HepG2 (cell line): Measurements from ENCODE around the gene IGBP1.

Experiments
- BCL6 ChIP-seq: IDR thresholded peaks from 2 replicates; pipeline ENCODE4 v1.6.1; 2016; ENCODE audit warnings: missing genetic modification reagents, missing compliant biosample characterization
- HDAC6 ChIP-seq: fragments of 200-600 bp; sonication (generic); IDR thresholded peaks from 2 replicates; pipeline ENCODE4 v1.7.0; 2017; ENCODE audit warnings: mild to moderate bottlenecking, antibody characterized with exemption, low read length, low read depth
- RCOR2 ChIP-seq: IDR thresholded peaks from 2 replicates; pipeline ENCODE4 v1.6.1; 2016; ENCODE audit warnings: missing biosample characterization, missing genetic modification reagents
- TF ChIP-seq, protein P1 (sequence below): sonication (generic); formaldehyde crosslinking; IDR thresholded peaks from 2 replicates; pipeline ENCODE4 v1.5.0; 2020; ENCODE audit warnings: mild to moderate bottlenecking, missing genetic modification reagents, borderline replicate concordance
- TF ChIP-seq, protein P2 (sequence below): sonication (generic); formaldehyde crosslinking; IDR thresholded peaks from 2 replicates; pipeline ENCODE4 v1.8.1; 2023; ENCODE audit warnings: mild to moderate bottlenecking, moderate library complexity, missing genetic modification reagents
- TF ChIP-seq, protein P3 (sequence below), 2 experiments: sonication (generic) in 1 of 2; formaldehyde crosslinking in 1 of 2; IDR thresholded peaks; 2 replicates each; pipeline versions ENCODE4 v1.4.0 to v1.6.1; 2018 to 2020; ENCODE audit warnings: missing genetic modification reagents in 2 of 2, borderline replicate concordance in 1 of 2, low read depth in 1 of 2, mild to moderate bottlenecking in 1 of 2, missing biosample characterization in 1 of 2
- TF ChIP-seq, protein P4 (sequence below): IDR thresholded peaks from 2 replicates; pipeline ENCODE4 v1.6.1; 2016; ENCODE audit warnings: low read depth, borderline replicate concordance
- TF ChIP-seq, protein P5 (sequence below), 2 experiments: IDR thresholded peaks; 2 replicates each; pipeline ENCODE4 v1.6.1; 2011 to 2012; ENCODE audit warnings: low read length in 2 of 2, borderline replicate concordance in 1 of 2, low read depth in 1 of 2, mild to moderate bottlenecking in 1 of 2, moderate library complexity in 1 of 2
- TF ChIP-seq, protein P6 (sequence below): sonication (generic); formaldehyde crosslinking; IDR thresholded peaks from 2 replicates; pipeline ENCODE4 v1.5.0; 2020; ENCODE audit warnings: mild to moderate bottlenecking, missing genetic modification reagents, moderate library complexity

DNA sequence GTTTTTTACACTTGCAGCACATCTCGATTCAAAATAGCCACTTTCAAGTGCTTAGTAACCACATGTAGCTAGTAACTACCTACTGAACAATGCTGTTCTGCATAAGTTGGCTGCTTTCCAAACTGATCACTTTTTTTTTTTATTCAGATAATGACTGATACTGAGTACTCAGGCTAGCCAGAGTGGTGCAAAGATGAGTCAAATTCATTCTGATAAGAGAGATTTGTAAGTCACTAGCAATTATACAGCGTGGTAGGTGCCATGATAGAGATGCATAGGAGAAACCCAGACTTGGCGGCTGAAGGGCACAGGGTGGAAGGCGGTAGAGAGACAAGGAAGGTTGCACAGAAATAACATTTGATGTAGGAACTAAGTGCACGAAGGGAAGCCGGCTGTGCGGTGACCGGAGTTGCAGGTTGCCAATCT is 357 bp upstream of the IGBP1 start:
- TF ChIP-seq, protein P1, sequence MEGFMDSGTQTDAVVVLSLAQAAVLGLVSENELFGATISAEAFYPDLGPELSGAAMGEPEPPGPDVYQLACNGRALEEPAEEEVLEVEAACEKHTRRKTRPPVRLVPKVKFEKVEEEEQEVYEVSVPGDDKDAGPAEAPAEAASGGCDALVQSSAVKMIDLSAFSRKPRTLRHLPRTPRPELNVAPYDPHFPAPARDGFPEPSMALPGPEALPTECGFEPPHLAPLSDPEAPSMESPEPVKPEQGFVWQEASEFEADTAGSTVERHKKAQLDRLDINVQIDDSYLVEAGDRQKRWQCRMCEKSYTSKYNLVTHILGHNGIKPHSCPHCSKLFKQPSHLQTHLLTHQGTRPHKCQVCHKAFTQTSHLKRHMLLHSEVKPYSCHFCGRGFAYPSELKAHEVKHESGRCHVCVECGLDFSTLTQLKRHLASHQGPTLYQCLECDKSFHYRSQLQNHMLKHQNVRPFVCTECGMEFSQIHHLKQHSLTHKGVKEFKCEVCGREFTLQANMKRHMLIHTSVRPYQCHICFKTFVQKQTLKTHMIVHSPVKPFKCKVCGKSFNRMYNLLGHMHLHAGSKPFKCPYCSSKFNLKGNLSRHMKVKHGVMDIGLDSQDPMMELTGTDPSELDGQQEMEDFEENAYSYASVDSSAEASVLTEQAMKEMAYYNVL (CRISPR knock-in tag), result no peak
- TF ChIP-seq, protein P2, sequence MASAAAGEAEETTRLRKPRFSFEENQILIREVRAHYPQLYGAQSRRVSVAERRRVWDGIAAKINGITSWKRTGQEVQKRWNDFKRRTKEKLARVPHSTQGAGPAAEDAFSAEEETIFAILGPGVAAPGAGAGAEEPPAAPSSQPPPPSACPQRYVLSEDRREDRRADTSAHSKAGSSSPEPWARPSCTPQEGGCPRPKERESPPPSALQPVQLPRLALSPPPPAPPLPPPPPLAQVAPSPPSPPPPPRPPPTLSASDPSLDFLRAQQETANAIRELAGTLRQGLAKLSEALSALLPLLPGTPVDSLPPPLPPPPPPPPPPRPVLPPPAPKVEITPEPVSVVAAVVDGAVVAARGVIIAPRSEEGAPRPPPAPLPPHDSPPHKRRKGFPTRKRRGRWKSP (CRISPR knock-in tag), result no peak
- TF ChIP-seq RCOR2 (CRISPR knock-in tag), result no peak
- no peak for TF ChIP-seq HDAC6
- TF ChIP-seq, protein P3, sequence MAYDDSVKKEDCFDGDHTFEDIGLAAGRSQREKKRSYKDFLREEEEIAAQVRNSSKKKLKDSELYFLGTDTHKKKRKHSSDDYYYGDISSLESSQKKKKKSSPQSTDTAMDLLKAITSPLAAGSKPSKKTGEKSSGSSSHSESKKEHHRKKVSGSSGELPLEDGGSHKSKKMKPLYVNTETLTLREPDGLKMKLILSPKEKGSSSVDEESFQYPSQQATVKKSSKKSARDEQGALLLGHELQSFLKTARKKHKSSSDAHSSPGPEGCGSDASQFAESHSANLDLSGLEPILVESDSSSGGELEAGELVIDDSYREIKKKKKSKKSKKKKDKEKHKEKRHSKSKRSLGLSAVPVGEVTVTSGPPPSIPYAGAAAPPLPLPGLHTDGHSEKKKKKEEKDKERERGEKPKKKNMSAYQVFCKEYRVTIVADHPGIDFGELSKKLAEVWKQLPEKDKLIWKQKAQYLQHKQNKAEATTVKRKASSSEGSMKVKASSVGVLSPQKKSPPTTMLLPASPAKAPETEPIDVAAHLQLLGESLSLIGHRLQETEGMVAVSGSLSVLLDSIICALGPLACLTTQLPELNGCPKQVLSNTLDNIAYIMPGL (CRISPR knock-in tag; IDR thresholded peaks at IDR 0.05; ENCODE audit: borderline replicate concordance in 1 of 2, low read depth in 1 of 2), result no peak
- TF ChIP-seq, protein P4, sequence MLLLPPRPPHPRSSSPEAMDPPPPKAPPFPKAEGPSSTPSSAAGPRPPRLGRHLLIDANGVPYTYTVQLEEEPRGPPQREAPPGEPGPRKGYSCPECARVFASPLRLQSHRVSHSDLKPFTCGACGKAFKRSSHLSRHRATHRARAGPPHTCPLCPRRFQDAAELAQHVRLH (CRISPR knock-in tag), result no peak
- no peak for TF ChIP-seq BCL6 (CRISPR knock-in tag)
- TF ChIP-seq, protein P5, sequence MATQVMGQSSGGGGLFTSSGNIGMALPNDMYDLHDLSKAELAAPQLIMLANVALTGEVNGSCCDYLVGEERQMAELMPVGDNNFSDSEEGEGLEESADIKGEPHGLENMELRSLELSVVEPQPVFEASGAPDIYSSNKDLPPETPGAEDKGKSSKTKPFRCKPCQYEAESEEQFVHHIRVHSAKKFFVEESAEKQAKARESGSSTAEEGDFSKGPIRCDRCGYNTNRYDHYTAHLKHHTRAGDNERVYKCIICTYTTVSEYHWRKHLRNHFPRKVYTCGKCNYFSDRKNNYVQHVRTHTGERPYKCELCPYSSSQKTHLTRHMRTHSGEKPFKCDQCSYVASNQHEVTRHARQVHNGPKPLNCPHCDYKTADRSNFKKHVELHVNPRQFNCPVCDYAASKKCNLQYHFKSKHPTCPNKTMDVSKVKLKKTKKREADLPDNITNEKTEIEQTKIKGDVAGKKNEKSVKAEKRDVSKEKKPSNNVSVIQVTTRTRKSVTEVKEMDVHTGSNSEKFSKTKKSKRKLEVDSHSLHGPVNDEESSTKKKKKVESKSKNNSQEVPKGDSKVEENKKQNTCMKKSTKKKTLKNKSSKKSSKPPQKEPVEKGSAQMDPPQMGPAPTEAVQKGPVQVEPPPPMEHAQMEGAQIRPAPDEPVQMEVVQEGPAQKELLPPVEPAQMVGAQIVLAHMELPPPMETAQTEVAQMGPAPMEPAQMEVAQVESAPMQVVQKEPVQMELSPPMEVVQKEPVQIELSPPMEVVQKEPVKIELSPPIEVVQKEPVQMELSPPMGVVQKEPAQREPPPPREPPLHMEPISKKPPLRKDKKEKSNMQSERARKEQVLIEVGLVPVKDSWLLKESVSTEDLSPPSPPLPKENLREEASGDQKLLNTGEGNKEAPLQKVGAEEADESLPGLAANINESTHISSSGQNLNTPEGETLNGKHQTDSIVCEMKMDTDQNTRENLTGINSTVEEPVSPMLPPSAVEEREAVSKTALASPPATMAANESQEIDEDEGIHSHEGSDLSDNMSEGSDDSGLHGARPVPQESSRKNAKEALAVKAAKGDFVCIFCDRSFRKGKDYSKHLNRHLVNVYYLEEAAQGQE (IDR thresholded peaks at IDR 0.05; ENCODE audit: borderline replicate concordance in 1 of 2, low read depth in 1 of 2, low read length in 2 of 2), result no peak
- TF ChIP-seq, protein P6, sequence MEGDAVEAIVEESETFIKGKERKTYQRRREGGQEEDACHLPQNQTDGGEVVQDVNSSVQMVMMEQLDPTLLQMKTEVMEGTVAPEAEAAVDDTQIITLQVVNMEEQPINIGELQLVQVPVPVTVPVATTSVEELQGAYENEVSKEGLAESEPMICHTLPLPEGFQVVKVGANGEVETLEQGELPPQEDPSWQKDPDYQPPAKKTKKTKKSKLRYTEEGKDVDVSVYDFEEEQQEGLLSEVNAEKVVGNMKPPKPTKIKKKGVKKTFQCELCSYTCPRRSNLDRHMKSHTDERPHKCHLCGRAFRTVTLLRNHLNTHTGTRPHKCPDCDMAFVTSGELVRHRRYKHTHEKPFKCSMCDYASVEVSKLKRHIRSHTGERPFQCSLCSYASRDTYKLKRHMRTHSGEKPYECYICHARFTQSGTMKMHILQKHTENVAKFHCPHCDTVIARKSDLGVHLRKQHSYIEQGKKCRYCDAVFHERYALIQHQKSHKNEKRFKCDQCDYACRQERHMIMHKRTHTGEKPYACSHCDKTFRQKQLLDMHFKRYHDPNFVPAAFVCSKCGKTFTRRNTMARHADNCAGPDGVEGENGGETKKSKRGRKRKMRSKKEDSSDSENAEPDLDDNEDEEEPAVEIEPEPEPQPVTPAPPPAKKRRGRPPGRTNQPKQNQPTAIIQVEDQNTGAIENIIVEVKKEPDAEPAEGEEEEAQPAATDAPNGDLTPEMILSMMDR (CRISPR knock-in tag), result no peak
